Hepatocyte (in vitro differentiated cells): ENCODE data around the gene DCUN1D2. TPM values are rescaled to one million over a fixed set of nuclear protein-coding genes. Genes with fewer than 3 reads are reported as not detected.

Experiments used
- DNase-seq: peaks from one replicate; pipeline ENCODE4 v3.0.0-alpha.2; 2016; ENCODE audit warnings: low spot score
- H2AFZ ChIP-seq: fragments of 200-600 bp; sonication (generic); 2 replicates; pipeline ENCODE4 v1.6.0; 2016; ENCODE audit warnings: antibody characterized with exemption, mild to moderate bottlenecking
- H3K27ac ChIP-seq: fragments of 200-600 bp; sonication (generic); 2 replicates; pipeline ENCODE4 v1.5.1; 2016; ENCODE audit warnings: mild to moderate bottlenecking
- H3K27me3 ChIP-seq: fragments of 200-600 bp; sonication (generic); 2 replicates; pipeline ENCODE4 v1.6.1; 2016
- H3K36me3 ChIP-seq: fragments of 200-600 bp; sonication (generic); replicated peaks from 2 replicates; pipeline ENCODE4 v1.5.1; 2016; ENCODE audit warnings: low read depth; ENCODE audit not compliant: insufficient read depth
- H3K4me1 ChIP-seq: fragments of 200-600 bp; sonication (generic); 2 replicates; pipeline ENCODE4 v1.5.1; 2016; ENCODE audit warnings: mild to moderate bottlenecking, moderate library complexity; ENCODE audit not compliant: insufficient read depth
- H3K4me2 ChIP-seq: fragments of 200-600 bp; sonication (generic); 2 replicates; pipeline ENCODE4 v1.6.0; 2016
- H3K4me3 ChIP-seq: fragments of 200-600 bp; sonication (generic); 2 replicates; pipeline ENCODE4 v1.5.1; 2016; ENCODE audit warnings: mild to moderate bottlenecking
- H3K79me2 ChIP-seq: fragments of 200-600 bp; sonication (generic); 2 replicates; pipeline ENCODE4 v1.6.0; 2017; ENCODE audit warnings: mild to moderate bottlenecking
- H3K9me2 ChIP-seq: fragments of 200-600 bp; sonication (generic); replicated peaks from 2 replicates; pipeline ENCODE4 v1.6.0; 2017; ENCODE audit warnings: mild to moderate bottlenecking; ENCODE audit not compliant: insufficient read depth
- H3K9me3 ChIP-seq: fragments of 200-600 bp; sonication (generic); 2 replicates; pipeline ENCODE4 v1.5.1; 2016; ENCODE audit warnings: low read depth, mild to moderate bottlenecking
- H4K20me1 ChIP-seq: fragments of 200-600 bp; sonication (generic); 2 replicates; pipeline ENCODE4 v1.6.0; 2016; ENCODE audit warnings: mild to moderate bottlenecking; ENCODE audit not compliant: insufficient read depth, poor library complexity, severe bottlenecking
- EZH2 ChIP-seq: fragments of 200-600 bp; sonication (generic); IDR thresholded peaks from 2 replicates; pipeline ENCODE4 v1.6.1; 2016; ENCODE audit warnings: antibody characterized with exemption, mild to moderate bottlenecking, borderline replicate concordance
- EZH2phosphoT487 ChIP-seq: fragments of 200-600 bp; sonication (generic); IDR thresholded peaks from one replicate; pipeline ENCODE4 v1.6.1; 2018; ENCODE audit warnings: antibody characterized with exemption, mild to moderate bottlenecking, low read depth, moderate library complexity; ENCODE audit not compliant: unreplicated experiment, severe bottlenecking
- WGBS: methylation state at CpG from one replicate; pipeline ENCODE4 v1.1.6; 2016; ENCODE audit warnings: low lambda C conversion rate; ENCODE audit errors: missing lambda C conversion rate; 5-methylcytosine and 5-hydroxymethylcytosine counted together
- polyA plus RNA-seq: library from polyadenylated mRNA; unstranded; fragments of >200 nt; fragmentation: Nextera tagmentation; extraction: Ambion mirVana; gene quantifications from 2 replicates; pipeline ENCODE4 v1.2.1, GENCODE V29; 2016
- total RNA-seq: library from RNA; depleted of rRNA; stranded (reverse); fragments of >200 nt; gene quantifications from 2 replicates; pipeline ENCODE4 v1.2.3, GENCODE V29; 2014
- TF ChIP-seq, protein P1 (sequence below): fragments of 200-600 bp; sonication (generic); IDR thresholded peaks from 2 replicates; pipeline ENCODE4 v1.5.1; 2016; ENCODE audit warnings: antibody characterized with exemption, mild to moderate bottlenecking; ENCODE audit not compliant: poor library complexity

The DCUN1D2 gene
- total and polyA plus RNA-seq, 2 experiments from 2014 or later: 8.4 to 10.2 TPM

DNA sequence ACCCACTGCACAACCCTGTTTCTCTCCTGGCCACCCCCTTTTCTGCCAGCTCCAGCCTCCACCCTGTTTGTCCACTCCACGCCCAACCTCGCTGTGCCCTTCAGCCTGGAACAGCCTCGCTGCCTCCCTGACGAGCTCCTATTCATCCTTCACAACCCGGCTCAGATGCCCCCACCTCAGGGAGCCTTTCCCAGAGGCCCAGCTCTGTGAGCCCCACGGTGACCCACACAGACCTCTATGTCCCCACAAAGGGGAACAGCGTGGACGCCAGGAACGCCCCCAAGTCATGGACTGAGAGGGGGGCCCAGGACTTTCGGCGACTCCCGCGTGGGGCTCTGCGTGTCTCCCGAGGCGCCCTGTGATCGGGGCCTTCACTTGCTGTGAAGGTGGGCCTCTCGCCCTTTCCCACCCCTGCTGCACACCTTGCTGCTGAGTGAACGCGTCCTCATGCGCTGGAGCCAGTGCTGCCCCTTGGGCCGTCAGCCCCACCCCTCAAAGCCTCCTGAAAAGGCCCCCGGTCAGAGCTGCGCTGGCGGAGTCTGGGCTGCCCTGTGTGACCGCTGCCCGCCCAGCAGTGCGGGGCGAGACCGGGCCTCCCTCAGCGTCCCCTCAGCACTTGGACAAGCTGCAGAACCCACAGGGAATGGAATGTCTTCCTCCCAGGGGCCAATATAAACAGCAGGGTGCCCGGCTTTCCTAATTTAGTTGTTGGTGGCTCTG lies 77.2 kb downstream of the DCUN1D2 start:
- no peaks in the 10 kb centered on the region for H3K79me2 ChIP-seq
- no peaks in the 10 kb centered on the region for H3K9me3 ChIP-seq
- no peaks in the 10 kb centered on the region for H4K20me1 ChIP-seq
- no peak overlapping the region for H3K4me3 ChIP-seq
- H3K27me3 ChIP-seq: no peaks in the 10 kb centered on the region
- H3K9me2 ChIP-seq: no peaks in the 10 kb centered on the region
- no peak overlapping the region for H3K4me2 ChIP-seq
- 95% methylated on average over 32 of the region's 32 CpGs for WGBS
- peaks cover 11% of the 10 kb centered on the region for H3K4me1 ChIP-seq
- no peak for DNase-seq
- no peaks in the 10 kb centered on the region for H3K36me3 ChIP-seq
- TF ChIP-seq EZH2phosphoT487: no peak
- TF ChIP-seq EZH2: no peak
- H2AFZ ChIP-seq: no peak overlapping the region
- H3K27ac ChIP-seq: no peak overlapping the region

DNA sequence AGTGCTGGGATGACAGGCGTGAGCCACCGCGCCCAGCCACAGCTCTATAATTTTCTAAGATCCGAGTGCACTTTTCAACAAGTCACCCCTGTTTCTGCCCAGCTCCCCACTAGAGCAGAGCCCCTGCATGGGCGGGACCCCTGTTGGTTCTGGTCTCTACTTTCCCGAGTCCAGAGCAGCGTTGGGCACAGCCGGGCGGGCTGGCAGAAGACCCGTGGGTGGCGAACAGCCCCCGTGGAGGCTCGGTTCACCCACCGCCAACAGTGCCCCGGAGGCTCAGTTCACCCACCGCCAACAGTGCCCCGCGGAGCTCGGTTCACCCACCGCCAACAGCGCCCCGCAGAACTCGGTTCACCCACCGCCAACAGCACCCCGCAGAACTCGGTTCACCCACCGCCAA lies 78.1 kb downstream of the DCUN1D2 start:
- no peaks in the 10 kb centered on the region for H3K27me3 ChIP-seq
- H3K4me1 ChIP-seq: peaks cover 11% of the 10 kb centered on the region
- H3K4me3 ChIP-seq: no peak overlapping the region
- H3K36me3 ChIP-seq: no peaks in the 10 kb centered on the region
- no peaks in the 10 kb centered on the region for H3K9me3 ChIP-seq
- 97% methylated on average over 13 of the region's 27 CpGs for WGBS
- no peak overlapping the region for H3K27ac ChIP-seq
- DNase-seq: no peak
- TF ChIP-seq, protein P1, sequence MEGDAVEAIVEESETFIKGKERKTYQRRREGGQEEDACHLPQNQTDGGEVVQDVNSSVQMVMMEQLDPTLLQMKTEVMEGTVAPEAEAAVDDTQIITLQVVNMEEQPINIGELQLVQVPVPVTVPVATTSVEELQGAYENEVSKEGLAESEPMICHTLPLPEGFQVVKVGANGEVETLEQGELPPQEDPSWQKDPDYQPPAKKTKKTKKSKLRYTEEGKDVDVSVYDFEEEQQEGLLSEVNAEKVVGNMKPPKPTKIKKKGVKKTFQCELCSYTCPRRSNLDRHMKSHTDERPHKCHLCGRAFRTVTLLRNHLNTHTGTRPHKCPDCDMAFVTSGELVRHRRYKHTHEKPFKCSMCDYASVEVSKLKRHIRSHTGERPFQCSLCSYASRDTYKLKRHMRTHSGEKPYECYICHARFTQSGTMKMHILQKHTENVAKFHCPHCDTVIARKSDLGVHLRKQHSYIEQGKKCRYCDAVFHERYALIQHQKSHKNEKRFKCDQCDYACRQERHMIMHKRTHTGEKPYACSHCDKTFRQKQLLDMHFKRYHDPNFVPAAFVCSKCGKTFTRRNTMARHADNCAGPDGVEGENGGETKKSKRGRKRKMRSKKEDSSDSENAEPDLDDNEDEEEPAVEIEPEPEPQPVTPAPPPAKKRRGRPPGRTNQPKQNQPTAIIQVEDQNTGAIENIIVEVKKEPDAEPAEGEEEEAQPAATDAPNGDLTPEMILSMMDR: no peak
- TF ChIP-seq EZH2phosphoT487 (no peak), EZH2 (no peak)
- no peaks in the 10 kb centered on the region for H4K20me1 ChIP-seq
- no peaks in the 10 kb centered on the region for H3K9me2 ChIP-seq
- H2AFZ ChIP-seq: no peak overlapping the region
- no peak overlapping the region for H3K4me2 ChIP-seq
- no peaks in the 10 kb centered on the region for H3K79me2 ChIP-seq

DNA sequence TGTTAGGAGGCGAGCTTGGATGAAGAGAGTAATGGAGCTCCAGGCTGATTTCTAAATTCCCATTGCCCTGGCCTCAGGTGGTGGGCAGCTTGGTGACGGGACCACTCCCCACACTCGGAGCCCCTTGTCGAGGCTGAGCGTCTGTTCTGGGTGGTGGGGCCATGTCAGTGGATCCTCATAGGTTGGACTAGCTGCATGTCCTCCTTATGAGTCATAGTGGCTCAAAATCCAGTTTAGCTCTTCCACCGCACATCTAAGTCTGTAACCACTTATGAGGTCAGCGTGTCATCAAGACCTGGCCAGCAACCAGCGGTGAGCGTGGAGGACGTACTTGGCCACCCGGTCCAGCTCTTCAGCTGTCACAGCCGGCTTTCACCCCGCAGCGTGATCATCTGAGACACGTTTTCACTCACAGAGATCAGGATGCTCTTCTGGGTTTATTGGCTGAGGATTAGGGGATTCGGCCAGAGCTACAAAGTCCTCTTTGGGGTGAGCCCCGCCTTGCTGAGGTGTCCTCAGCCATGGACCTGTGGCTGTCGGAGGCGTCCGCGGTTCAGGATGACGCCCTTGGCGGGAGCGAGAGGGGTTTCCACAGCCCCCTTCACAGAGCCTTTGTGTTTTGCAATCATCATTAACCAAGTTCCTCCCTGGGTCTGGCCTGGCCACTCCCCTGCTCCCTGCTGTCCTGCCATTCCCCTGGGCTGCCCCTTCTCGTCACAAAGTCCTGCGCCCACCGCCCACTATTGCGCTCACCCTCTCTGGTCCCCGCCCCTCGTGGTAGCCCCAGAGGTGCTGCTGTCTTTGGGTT lies 79.1 kb downstream of the DCUN1D2 start:
- Histone ChIP-seq H4K20me1 (no peaks in the 10 kb centered on the region), H3K79me2 (no peaks in the 10 kb centered on the region), H3K27ac (peak overlapping the region; percentile 78), H3K9me3 (no peaks in the 10 kb centered on the region), H3K4me3 (no peak overlapping the region), H3K4me1 (peaks cover 11% of the 10 kb centered on the region), H2AFZ (no peak overlapping the region), H3K36me3 (no peaks in the 10 kb centered on the region), H3K27me3 (no peaks in the 10 kb centered on the region), H3K9me2 (no peaks in the 10 kb centered on the region), H3K4me2 (no peak overlapping the region)
- DNase-seq: peak; percentile 53
- no peak for TF ChIP-seq EZH2
- TF ChIP-seq, protein P1: no peak
- TF ChIP-seq EZH2phosphoT487: no peak
- 83% methylated on average over 30 of the region's 30 CpGs for WGBS
